Right renal pelvis (tissue), 4 donors: ENCODE measurements around the gene KCNMA1. TPM values are rescaled to one million over a fixed set of nuclear protein-coding genes. Genes with fewer than 3 reads are reported as not detected.

ENCODE experiments used
- DNase-seq, 4 donors: peaks; one replicate each; pipeline ENCODE4 v3.0.0-alpha.2; 2013; ENCODE audit warnings: low read depth in 4 of 4, low spot score in 3 of 4, missing footprints in 1 of 4
- polyA plus RNA-seq, 4 donors: library from polyadenylated mRNA; unstranded; fragments of 120-200 nt; gene quantifications; one replicate each; pipeline ENCODE4 v1.2.1, GENCODE V29; 2013; ENCODE audit not compliant: insufficient read length in 4 of 4

KCNMA1 gene
- polyA plus RNA-seq, 4 donors = 2.9 to 4.8 (median 3.8) TPM

GRCh38 chr10:76906256-76906655 is 731.4 kb downstream of the KCNMA1 start:
- no peak for DNase-seq

GRCh38 chr10:76905251-76905650 is 732.4 kb downstream of the KCNMA1 start:
- DNase-seq = no peak

- DNase-seq = no peak
These were observed 734.1 kb downstream of the KCNMA1 start for GRCh38 chr10:76903387-76903945.

GRCh38 chr10:76902949-76903348 is 734.7 kb downstream of the KCNMA1 start:
- peak in 1 of 4 donors; percentile 38 for DNase-seq

- DNase-seq = no peak
These were observed 735.9 kb downstream of the KCNMA1 start for GRCh38 chr10:76901701-76902100.

- DNase-seq = no peak
These were observed 738.1 kb downstream of the KCNMA1 start for GRCh38 chr10:76899490-76899889.

GRCh38 chr10:76892766-76893479 is 744.7 kb downstream of the KCNMA1 start:
- DNase-seq = no peak

- no peak for DNase-seq
These were observed 750.2 kb downstream of the KCNMA1 start for GRCh38 chr10:76887223-76888010.

GRCh38 chr10:76885816-76886215 is 751.8 kb downstream of the KCNMA1 start:
- DNase-seq = no peak

- no peak for DNase-seq
These were observed 752.8 kb downstream of the KCNMA1 start for GRCh38 chr10:76884673-76885275.

GRCh38 chr10:76883596-76883995 is 754.0 kb downstream of the KCNMA1 start:
- DNase-seq = no peak

- DNase-seq = no peak
These were observed 754.8 kb downstream of the KCNMA1 start for GRCh38 chr10:76882796-76883195.

GRCh38 chr10:76882245-76882644 is 755.4 kb downstream of the KCNMA1 start:
- DNase-seq = no peak

- no peak for DNase-seq
These were observed 756.0 kb downstream of the KCNMA1 start for GRCh38 chr10:76881477-76882220.

- no peak for DNase-seq
These were observed 756.7 kb downstream of the KCNMA1 start for GRCh38 chr10:76880931-76881330.

- DNase-seq = no peak
These were observed 758.3 kb downstream of the KCNMA1 start for GRCh38 chr10:76879116-76879913.

GRCh38 chr10:76878514-76878913 is 759.1 kb downstream of the KCNMA1 start:
- DNase-seq = no peak

GRCh38 chr10:76874896-76875295 is 762.7 kb downstream of the KCNMA1 start:
- DNase-seq = no peak

- DNase-seq = no peak
These were observed 763.4 kb downstream of the KCNMA1 start for GRCh38 chr10:76874176-76874575.
